NCI-H1930 (cell line): ENCODE results near the gene ACSS1.
A peak's percentile ranks its signal among the peaks of the same experiment; 100 is the strongest.
"Not testable (repeated sequence)": the region's sequence is repeated elsewhere in the genome, so short reads cannot be mapped to it uniquely, and the experiment has no call there.

Experiments used
- DNase-seq, 2 experiments: peaks; one replicate each; lab custom pipeline; 2025; lab: John Stamatoyannopoulos, UW

The ACSS1 gene

GRCh38 chr20:25009218-25010145, 48.5 kb downstream of the ACSS1 start:
- DNase-seq, result no peak

DNA sequence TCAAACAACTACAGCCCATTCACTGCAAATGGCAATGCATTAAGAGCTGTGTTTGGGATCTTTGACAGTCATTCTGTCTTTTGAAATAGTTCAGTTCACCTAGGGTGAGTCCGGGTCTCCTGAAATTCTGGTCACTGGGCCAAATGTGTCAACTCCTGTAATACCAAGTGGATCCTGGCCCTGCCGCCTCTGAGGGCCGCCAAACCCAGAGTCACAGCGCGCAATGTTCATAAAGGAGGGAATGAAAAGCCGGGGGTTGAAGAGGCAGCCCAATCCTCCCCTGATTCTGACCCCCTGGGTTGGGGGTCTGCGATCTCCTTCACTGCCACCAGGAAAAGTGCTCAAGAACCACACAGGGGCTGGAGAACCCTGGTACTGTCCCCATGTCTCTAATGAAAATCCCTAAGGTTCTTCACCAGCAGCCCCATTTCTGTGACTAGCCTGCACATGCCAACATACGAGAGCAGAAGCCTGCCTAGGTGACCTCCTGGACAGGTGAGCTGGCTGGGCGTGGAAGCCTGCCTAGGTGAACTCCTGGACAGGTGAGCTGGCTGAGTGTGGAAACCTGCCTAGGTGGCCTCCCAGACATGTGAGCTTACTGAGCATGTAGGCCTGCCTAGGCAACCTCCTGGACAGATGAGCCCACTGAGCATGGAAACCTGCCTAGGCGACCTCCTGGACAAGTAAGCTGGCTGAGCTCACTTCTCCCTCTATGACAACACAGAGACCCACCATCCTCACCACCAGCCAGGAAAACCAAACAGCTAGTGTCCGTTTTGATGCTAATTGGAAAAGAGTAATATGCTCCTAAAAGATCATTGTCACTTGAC, 49.3 kb downstream of the ACSS1 start:
- no peak for DNase-seq

DNA sequence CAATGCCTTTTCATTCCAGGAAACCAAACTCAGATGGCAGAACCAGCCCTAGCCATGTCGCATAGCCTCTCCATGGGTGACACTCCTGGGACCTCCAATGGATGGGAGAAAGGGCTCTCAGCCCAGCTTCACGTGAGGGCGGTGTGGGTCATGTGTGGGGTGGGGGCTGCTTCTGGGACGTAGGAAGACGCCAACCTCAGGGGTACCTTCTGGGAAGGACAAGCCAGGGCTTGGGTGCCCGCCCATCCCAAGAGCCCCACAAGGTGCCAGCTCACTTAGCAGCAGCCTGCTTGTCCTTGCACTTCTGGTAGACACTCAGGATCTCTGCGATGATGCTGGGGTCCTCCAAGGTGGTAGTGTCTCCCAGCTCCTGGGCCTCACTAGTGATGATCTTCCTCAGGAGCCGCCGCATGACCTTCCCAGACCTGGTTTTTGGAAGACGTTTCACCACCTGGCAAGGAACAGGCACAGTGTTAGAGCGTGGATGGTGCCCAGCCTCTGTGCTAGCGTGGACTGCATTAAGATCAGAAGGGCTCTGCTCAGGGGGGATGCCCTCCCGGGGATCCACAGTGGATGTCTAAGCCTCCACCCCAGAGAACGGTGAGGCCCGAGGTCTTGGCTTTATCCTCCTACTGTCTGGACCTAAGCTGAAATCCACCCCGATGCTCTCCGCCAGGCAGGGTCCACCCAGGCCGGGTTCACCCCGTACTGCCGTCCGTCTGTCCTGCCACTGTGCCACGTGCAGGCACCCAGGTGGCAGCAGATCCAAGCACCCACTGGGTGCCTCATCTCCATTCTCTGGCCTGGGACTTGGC, 50.2 kb downstream of the ACSS1 start:
- no peak for DNase-seq

DNA sequence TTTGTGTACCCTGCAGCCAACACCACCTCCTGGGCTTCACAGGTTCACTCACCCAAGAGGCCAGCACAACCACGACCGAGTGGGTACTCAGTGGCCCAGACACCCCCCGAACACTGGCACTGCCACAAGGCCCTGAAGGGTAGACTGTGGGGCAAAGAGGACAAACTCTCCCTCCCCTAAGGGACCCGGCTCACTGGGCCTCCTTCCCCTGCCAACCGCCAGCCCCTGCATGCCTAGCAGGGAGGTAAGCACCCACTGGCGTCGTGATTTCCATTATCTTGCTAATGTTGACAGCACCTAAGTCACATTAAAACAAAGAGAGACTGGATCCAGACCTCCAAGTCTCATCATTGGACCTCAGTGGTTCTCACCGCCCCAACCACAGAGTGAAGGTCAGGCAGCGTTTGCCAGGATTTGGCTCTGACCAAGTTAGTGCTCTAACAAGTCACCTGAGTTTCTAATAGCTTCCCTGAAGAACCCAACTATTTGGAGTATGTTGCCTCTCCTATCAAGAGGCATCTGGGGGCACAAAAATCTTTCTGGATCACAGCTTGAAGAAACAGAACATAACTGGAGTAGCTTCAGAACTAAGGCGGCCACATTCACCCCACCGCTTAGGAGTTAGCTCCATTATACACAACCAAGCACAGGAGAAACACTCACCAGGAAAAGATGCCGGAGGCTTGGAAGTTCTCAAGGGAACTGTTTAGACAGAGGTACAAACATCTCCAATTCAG, 51.3 kb downstream of the ACSS1 start:
- DNase-seq, result no peak

DNA sequence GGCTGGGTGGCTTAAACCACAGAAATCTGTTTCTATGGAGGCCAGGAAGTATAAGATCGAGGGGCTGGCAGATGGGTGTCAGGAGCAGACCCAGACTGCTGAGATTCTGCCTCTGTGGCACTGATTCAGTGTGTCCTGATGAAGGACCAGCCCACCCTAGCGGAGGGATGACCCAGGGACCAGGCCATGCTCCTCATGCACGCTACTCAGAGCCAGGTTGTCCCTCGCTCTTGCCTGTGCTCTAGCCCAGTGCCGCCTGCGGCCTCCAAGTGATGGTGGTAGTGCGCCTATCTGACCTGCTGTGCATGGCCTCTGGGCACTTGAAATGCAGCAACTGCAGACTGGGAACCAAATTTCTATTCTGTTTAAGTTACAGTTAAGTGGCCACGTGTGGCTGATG, 52.3 kb downstream of the ACSS1 start:
- DNase-seq, result no peak

DNA sequence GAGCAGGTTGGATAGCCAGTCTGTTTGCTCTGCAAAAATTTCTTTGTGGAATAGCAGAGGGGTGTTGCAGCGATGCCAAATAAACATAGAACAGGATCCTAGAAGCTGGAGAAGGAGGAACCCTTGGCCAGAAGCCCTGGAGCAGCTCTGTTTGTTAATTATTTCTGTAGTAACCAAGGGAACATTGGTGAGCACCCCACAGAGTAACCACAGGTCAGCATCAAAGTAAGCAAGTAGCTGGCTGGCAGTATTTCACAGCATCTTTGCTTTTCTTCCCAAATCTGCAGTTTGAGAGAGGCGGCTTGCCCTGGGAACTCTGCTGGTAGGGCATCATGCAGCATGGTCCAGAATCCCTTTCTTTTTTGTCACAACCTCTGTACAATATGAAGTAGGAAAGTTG, 52.7 kb downstream of the ACSS1 start:
- no peak for DNase-seq

DNA sequence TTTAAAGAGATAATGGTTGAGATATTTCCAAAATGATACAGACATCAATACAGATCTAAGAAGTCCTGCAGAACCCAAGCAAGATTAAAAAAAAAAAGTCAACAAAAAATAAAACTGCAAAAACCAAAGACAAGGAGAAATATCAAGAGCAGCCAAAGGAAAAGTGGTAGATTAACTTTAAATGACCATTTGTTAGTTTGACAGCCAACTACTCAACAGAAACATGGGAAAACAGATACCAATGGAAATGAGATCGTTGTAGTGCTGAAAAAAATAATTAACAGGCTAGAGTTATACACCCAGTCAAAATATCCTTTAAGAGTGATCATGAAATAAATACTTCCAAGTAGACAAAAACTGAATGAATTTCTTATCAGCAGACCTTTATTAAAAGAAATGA, 54.9 kb downstream of the ACSS1 start:
- no peak for DNase-seq

GRCh38 chr20:25001323-25001722, 56.6 kb downstream of the ACSS1 start:
- DNase-seq, result not testable (repeated sequence)

DNA sequence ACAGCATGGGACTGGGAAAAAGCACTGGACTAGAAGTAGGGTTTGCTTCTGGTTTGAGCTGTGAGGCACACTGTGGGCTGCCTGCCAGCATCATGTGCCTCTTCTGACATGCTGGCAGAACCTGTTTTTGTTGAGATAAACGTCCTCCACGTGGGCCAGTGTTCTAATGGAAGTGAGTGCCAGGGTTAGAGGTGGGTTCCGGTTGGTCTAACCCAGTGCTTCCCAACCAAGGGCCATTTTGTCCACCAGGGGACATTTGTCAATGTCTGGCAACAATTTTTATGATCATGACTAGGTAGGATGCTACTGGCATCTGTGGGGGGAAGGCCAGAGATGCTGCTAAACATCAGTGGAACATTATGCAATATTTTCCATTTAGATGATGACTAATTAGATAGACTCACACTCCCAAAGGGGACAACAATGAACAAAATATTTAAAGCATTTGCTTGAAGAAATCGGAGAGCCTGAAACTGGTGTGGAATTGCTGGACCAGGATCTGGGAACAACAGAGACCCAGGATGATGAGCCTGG, 57.6 kb downstream of the ACSS1 start:
- no peak for DNase-seq

DNA sequence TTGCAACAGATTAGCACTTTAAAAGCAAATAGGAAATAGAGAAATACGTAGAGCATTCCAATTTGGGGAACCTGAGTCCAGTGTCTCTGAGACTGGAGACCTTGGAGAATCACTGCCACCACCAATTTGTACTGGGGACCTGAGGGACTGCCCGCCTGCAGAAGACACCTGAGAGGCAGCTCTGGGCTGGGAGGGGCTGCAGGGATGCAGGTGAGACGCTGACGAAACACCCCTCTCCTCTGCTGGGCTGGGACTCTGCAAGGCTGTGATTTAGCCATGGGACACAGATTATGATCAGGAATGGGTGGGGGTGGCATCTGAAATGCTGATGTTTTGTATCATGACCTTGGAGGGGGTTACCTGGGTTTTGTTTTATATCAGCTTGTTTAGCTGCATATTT, 58.4 kb downstream of the ACSS1 start:
- DNase-seq, result no peak

- no peak for DNase-seq
Observed at GRCh38 chr20:24998631-24999445, 59.1 kb downstream of the ACSS1 start.

- no peak for DNase-seq
Observed at GRCh38 chr20:24998121-24998520, 59.8 kb downstream of the ACSS1 start.

- DNase-seq, result no peak
Observed at GRCh38 chr20:24996449-24997377, 61.2 kb downstream of the ACSS1 start.

GRCh38 chr20:24995741-24996448, 62.0 kb downstream of the ACSS1 start:
- DNase-seq, result no peak

DNA sequence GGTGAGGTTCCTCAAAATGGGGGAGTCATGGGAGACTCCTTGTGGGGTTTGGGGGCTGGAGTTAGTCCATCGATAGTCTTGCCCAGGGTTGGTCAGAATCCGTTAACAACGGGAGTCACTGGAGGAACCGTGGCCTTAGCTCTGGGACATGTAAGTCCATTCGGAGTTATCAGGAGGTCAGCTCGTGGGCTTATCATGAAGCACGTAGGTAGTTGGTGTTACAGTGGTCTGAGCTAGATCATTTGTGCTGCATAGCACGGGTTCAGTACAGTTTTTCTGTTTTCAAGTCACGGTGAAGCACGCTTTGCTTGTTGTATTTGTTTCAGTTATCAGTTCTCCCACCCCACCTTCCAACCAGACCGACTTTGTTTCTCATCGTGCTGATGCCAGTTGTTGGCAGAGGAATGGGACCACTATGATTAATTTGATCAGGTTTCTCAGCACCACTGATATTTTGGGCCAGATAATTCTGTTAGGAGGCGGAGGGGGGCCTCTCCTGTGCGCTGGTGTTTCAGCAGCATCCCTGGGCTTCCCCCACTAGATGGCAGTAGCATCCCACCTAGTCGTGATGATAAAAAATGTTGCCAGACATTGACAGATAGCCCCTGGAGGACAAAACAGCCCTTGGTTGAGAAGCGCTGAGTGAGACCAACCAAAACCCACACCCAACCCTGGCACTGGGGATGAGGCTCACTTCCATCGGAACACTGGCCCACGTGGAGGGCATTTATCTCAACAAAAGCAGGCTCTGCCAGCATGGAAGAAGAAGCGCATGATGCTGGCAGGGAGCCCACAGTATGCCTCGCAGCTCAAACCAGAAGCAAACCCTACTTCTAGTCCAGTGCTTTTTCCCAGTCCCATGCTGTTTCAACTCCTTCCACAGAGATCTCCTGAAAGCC, 63.2 kb downstream of the ACSS1 start:
- peak; percentile 61 to 67 for DNase-seq

DNA sequence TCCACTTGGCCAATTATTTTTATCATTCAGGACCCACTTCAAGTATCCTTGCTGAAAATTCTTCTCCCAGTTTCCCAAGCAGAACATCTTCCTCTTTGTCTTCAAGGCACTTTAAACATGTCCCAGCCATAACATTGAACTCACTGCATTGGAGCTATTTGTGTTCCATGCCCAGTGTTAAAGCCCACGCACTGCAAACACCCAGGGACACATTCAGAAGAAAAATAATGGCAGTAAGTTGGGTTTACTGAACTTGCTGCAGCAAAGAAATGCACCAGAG, 63.8 kb downstream of the ACSS1 start:
- DNase-seq, result no peak

- DNase-seq, result peak in 1 of 2 experiments; percentile 4
Observed at GRCh38 chr20:24993337-24994185, 64.4 kb downstream of the ACSS1 start.
